ENCODE measurements around the gene NSUN4.

NSUN4 gene

GRCh38 chr1:46408356-46409062 lies 67.9 kb downstream of the NSUN4 start:
- DNase-seq: no peak

GRCh38 chr1:46409063-46409372 lies 68.4 kb downstream of the NSUN4 start:
- no peak for DNase-seq

- no peak for DNase-seq
Observed at GRCh38 chr1:46410156-46411009, 69.8 kb downstream of the NSUN4 start.

- no peak for DNase-seq
Observed at GRCh38 chr1:46411010-46411405, 70.4 kb downstream of the NSUN4 start.
